K562 (cell line): ENCODE results near the gene PHF20. TPM values are rescaled to one million over a fixed set of nuclear protein-coding genes. Genes with fewer than 3 reads are reported as not detected.
A peak's percentile ranks its signal among the peaks of the same experiment; 100 is the strongest.
"Not testable (repeated sequence)": the region's sequence is repeated elsewhere in the genome, so short reads cannot be mapped to it uniquely, and the experiment has no call there.

Experiments
- ATAC-seq: fragments of 200-7000 bp; cut with Tn5 transposase; 3 replicates; pipeline ENCODE4 v1.9.1; 2020; ENCODE audit warnings: moderate library complexity
- BruUV-seq: library from RNA; stranded (reverse); fragments of 400-500 nt; replicated peaks from 2 replicates; lab custom pipeline; 2021; lab: Mats Ljungman, UMichigan
- CTCF ChIA-PET: fragments of 300-600 bp; formaldehyde crosslinking; extraction: SDS; loops from one replicate; lab custom pipeline; 2021; ENCODE audit warnings: low intra/inter-chr PET ratio; lab: Yijun Ruan, JAX
- POLR2A ChIA-PET: fragments of 300-600, 350-650 bp; sonication (Branson Sonifier 250); formaldehyde crosslinking; extraction: SDS; loops from one replicate; lab custom pipeline; 2021; ENCODE audit warnings: antibody characterized with exemption, inconsistent platforms; lab: Yijun Ruan, JAX
- DNase-seq, 4 experiments: peaks; one replicate each; pipeline versions ENCODE4 v3.0.0 to v3.0.0-alpha.2; 2011 to 2018; ENCODE audit warnings: low spot score in 3 of 4, mixed read lengths in 3 of 4; ENCODE audit errors: extremely low read depth in 1 of 4
- FAIRE-seq: peaks from 2 replicates; lab custom pipeline; 2011; peaks lifted over from hg19 to GRCh38; lab: Jason Lieb, UNC
- H2AFZ ChIP-seq: 2 replicates; pipeline ENCODE4 v1.6.0; 2011; ENCODE audit warnings: low read depth, low read length, control low read depth, inconsistent platforms
- H3K27ac ChIP-seq: fragments of 200-600 bp; 3 replicates; pipeline ENCODE4 v1.8.0; 2011; ENCODE audit warnings: low read depth, mild to moderate bottlenecking, control low read depth, inconsistent platforms, low read length, moderate library complexity, mixed read lengths; ENCODE audit errors: extremely low read depth
- H3K27me3 ChIP-seq, 2 experiments: fragments of 300-600 bp in 1 of 2; 2 replicates in 1 of 2; 3 replicates in 1 of 2; pipeline versions ENCODE4 v1.6.0 to v1.8.0; 2011; ENCODE audit warnings: inconsistent platforms in 2 of 2, low read length in 2 of 2, mild to moderate bottlenecking in 1 of 2, mixed read lengths in 1 of 2, moderate library complexity in 1 of 2; ENCODE audit not compliant: control insufficient read depth in 2 of 2, insufficient read depth in 2 of 2
- H3K36me3 ChIP-seq: fragments of 300-600 bp; 3 replicates; pipeline ENCODE4 v1.8.0; 2011; ENCODE audit warnings: mild to moderate bottlenecking, low read length, inconsistent platforms; ENCODE audit not compliant: control insufficient read depth, insufficient read depth
- H3K4me1 ChIP-seq, 2 experiments: fragments of 200-600 bp in 1 of 2; replicated peaks in 1 of 2; 2 replicates in 1 of 2; 3 replicates in 1 of 2; pipeline versions ENCODE4 v1.5.1 to v1.8.0; 2011; ENCODE audit warnings: inconsistent platforms in 2 of 2, low read length in 2 of 2, mild to moderate bottlenecking in 1 of 2, mixed read lengths in 1 of 2, moderate library complexity in 1 of 2; ENCODE audit not compliant: control insufficient read depth in 2 of 2, insufficient read depth in 2 of 2
- H3K4me2 ChIP-seq: 2 replicates; pipeline ENCODE4 v1.6.1; 2011; ENCODE audit warnings: low read length, control low read depth, inconsistent platforms, mixed read lengths; ENCODE audit not compliant: insufficient read depth
- H3K4me3 ChIP-seq: fragments of 200-600 bp; sonication (generic), shearing (Covaris generic); 2 replicates; pipeline ENCODE4 v1.5.1; 2016; ENCODE audit warnings: control low read depth, inconsistent platforms
- H3K79me2 ChIP-seq: fragments of 200-600 bp; 3 replicates; pipeline ENCODE4 v1.8.0; 2011; ENCODE audit warnings: low read length, inconsistent platforms; ENCODE audit not compliant: control insufficient read depth, insufficient read depth
- H3K9ac ChIP-seq, 2 experiments: 2 replicates each; pipeline versions ENCODE4 v1.6.0 to v1.6.1; 2011; ENCODE audit warnings: low read depth in 2 of 2, low read length in 2 of 2, control low read depth in 1 of 2, inconsistent platforms in 1 of 2, mild to moderate bottlenecking in 1 of 2, mixed read lengths in 1 of 2; ENCODE audit not compliant: insufficient read depth in 1 of 2
- H3K9me1 ChIP-seq: one replicate; pipeline ENCODE4 v1.6.0; 2011; ENCODE audit warnings: inconsistent platforms, mild to moderate bottlenecking, low read length, moderate library complexity; ENCODE audit not compliant: control insufficient read depth, insufficient read depth
- H3K9me3 ChIP-seq: replicated peaks from 2 replicates; pipeline ENCODE4 v1.5.1; 2011; ENCODE audit warnings: low read depth, low read length, inconsistent platforms; ENCODE audit not compliant: control insufficient read depth, insufficient read depth
- H4K20me1 ChIP-seq: replicated peaks from 2 replicates; pipeline ENCODE4 v1.6.1; 2011; ENCODE audit warnings: low read length, inconsistent platforms, mixed read lengths; ENCODE audit not compliant: control insufficient read depth, insufficient read depth
- ARID1B ChIP-seq: fragments of 450-650 bp; IDR thresholded peaks from 2 replicates; pipeline ENCODE4 v1.6.1; 2016; ENCODE audit warnings: antibody characterized with exemption, mild to moderate bottlenecking, inconsistent platforms
- BACH1 ChIP-seq: fragments of 200-800 bp; sonication (Bioruptor generic); IDR thresholded peaks from 2 replicates; pipeline ENCODE4 v1.6.1; 2016; ENCODE audit warnings: missing genetic modification characterization, missing compliant biosample characterization
- BCOR ChIP-seq: fragments of 450-650 bp; IDR thresholded peaks from 2 replicates; pipeline ENCODE4 v1.6.1; 2016
- C11orf30 ChIP-seq: fragments of 450-650 bp; IDR thresholded peaks from 2 replicates; pipeline ENCODE4 v1.6.1; 2016; ENCODE audit warnings: low read depth, mild to moderate bottlenecking
- CEBPG ChIP-seq, 3 experiments: fragments of 200-800 bp in 1 of 3; sonication (Bioruptor generic) in 1 of 3; sonication (generic) in 1 of 3; formaldehyde crosslinking in 1 of 3; IDR thresholded peaks in 2 of 3; conservative IDR thresholded peaks in 1 of 3; 2 replicates each; pipeline versions ENCODE4 v1.6.1 to v1.8.0; 2016 to 2022; ENCODE audit warnings: missing compliant biosample characterization in 2 of 3, missing genetic modification characterization in 2 of 3, mild to moderate bottlenecking in 1 of 3, missing genetic modification reagents in 1 of 3
- CREB1 ChIP-seq, 2 experiments: sonication (generic) in 1 of 2; formaldehyde crosslinking in 1 of 2; IDR thresholded peaks; 2 replicates each; pipeline versions ENCODE4 v1.6.1 to v1.8.0; 2012 to 2022; ENCODE audit warnings: inconsistent platforms in 1 of 2, mild to moderate bottlenecking in 1 of 2, missing genetic modification reagents in 1 of 2, moderate library complexity in 1 of 2
- CXXC5 ChIP-seq: fragments of 250-450 bp; sonication (Bioruptor Pico); IDR thresholded peaks from 2 replicates; pipeline ENCODE4 v1.8.0; 2022; ENCODE audit warnings: inconsistent platforms, mild to moderate bottlenecking, moderate library complexity
- DPF2 ChIP-seq: fragments of 450-650 bp; IDR thresholded peaks from 2 replicates; pipeline ENCODE4 v1.6.1; 2016
- GABPB1 ChIP-seq: sonication (generic); formaldehyde crosslinking; IDR thresholded peaks from 2 replicates; pipeline ENCODE4 v1.8.0; 2022; ENCODE audit warnings: mild to moderate bottlenecking, missing genetic modification reagents
- MAFF ChIP-seq: IDR thresholded peaks from 2 replicates; pipeline ENCODE4 v1.6.1; 2012; ENCODE audit warnings: low read length, improper control_type of control experiment
- MAFG ChIP-seq: fragments of 450-650 bp; conservative IDR thresholded peaks from 2 replicates; pipeline ENCODE4 v1.6.1; 2016; ENCODE audit warnings: missing genetic modification characterization, missing compliant biosample characterization
- MAFK ChIP-seq: IDR thresholded peaks from 2 replicates; pipeline ENCODE4 v1.6.1; 2011; ENCODE audit warnings: low read length, improper control_type of control experiment
- NFE2 ChIP-seq: IDR thresholded peaks from 2 replicates; pipeline ENCODE4 v1.6.1; 2014; ENCODE audit warnings: antibody characterized with exemption, low read depth
- ZNF316 ChIP-seq: fragments of 450-650 bp; IDR thresholded peaks from 2 replicates; pipeline ENCODE4 v1.6.1; 2016
- ZNF384 ChIP-seq: IDR thresholded peaks from 2 replicates; pipeline ENCODE4 v1.6.1; 2012; ENCODE audit warnings: low read depth, low read length, improper control_type of control experiment
- WGBS: fragments of 100-300 bp; shearing (Covaris generic); methylation state at CpG from one replicate; pipeline ENCODE4 v1.1.6; 2016; ENCODE audit warnings: low coverage, mixed read lengths; ENCODE audit not compliant: insufficient coverage; ENCODE audit errors: missing lambda C conversion rate; 5-methylcytosine and 5-hydroxymethylcytosine counted together
- in situ Hi-C: fragments of 300-500 bp; cut with MboI; formaldehyde crosslinking; loops from 4 replicates; pipeline ENCODE4 v1.15.0; 2018; ENCODE audit warnings: inconsistent platforms, mixed read lengths
- intact Hi-C: fragments of 100-400 bp; cut with micrococcal nuclease; formaldehyde crosslinking; loops from 2 replicates; pipeline ENCODE4 v1.14.2; 2022
- polyA plus RNA-seq, 8 experiments: library from polyadenylated mRNA; depleted of rRNA in 4 of 8; stranded (reverse) in 5 of 8; unstranded in 3 of 8; fragments of >200 nt; fragmentation: Nextera tagmentation in 2 of 8; fragmentation: Illumina TruSeq in 1 of 8; extraction: Ambion mirVana in 2 of 8; extraction: Trizol in 1 of 8; gene quantifications; 2 replicates each; pipeline versions ENCODE4 v1.2.1 to v1.2.3, GENCODE V29; 2011 to 2014; ENCODE audit warnings: inconsistent platforms in 1 of 8, missing spikeins in 1 of 8
- total RNA-seq, 7 experiments: library from RNA; depleted of rRNA in 6 of 7; stranded (reverse); fragments of >200 nt in 6 of 7; fragmentation: Illumina TruSeq in 2 of 7; extraction: Trizol in 2 of 7; gene quantifications; 2 replicates each; pipeline versions ENCODE4 v1.2.1 to v1.2.3, GENCODE V29; 2011 to 2021; ENCODE audit warnings: low replicate concordance in 1 of 7

Gene PHF20
- total and polyA plus RNA-seq, 9 of the 15 experiments (the other 6 are each of a cell fraction or from before 2014, with no cell fraction given) = 49.9 to 196 (median 70.7) TPM

DNA sequence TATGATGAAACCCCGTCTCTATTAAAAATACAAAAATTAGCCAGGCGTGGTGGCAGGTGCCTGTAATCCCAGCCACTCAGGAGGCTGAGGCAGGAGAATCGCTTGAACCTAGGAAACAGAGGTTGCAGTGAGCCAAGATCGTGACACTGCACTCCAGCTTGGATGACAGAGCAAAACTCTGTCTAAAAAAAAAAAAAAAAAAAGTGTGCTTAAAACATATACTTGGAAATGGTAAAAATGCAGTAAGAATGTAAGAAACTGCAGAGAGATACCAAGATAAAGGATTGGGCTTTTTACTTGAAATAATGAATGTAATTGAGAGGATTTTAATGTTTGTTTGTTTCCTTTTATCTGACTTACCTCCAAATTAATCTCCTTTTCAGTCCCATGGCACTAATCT, 129.4 kb downstream of the PHF20 start:
- FAIRE-seq; H3K79me2 ChIP-seq; CTCF ChIA-PET; H3K27me3 ChIP-seq; in situ Hi-C loops; H4K20me1 ChIP-seq; H3K9me1 ChIP-seq; H3K9me3 ChIP-seq; BruUV-seq; H3K4me3 ChIP-seq; TF ChIP-seq CEBPG (tag; conservative IDR thresholded peaks at IDR 0.05 in 1 of 2, IDR thresholded peaks at IDR 0.05 in 1 of 2); CREB1 (IDR thresholded peaks at IDR 0.05): not testable (repeated sequence)
- Histone ChIP-seq H3K27ac (peak overlapping the region; percentile 78), H3K4me1 (peaks cover 13 to 35% of the 10 kb centered on the region in 2 experiments; a peak in 4 of 5 replicates), H3K4me2 (peak overlapping the region; percentile 70; the same call in 1 of the 2 replicates), H3K9ac (peak overlapping the region in 1 of 2 experiments; percentile 38; a peak in 2 of 4 replicates), H3K36me3 (peaks cover 18% of the 10 kb centered on the region), H2AFZ (peak overlapping the region; percentile 27; the same call in 1 of the 2 replicates)
- WGBS = 33% methylated on average over 4 of the region's 4 CpGs
- DNase-seq (peak in 1 of 4 experiments; percentile 33), ATAC-seq (peak; percentile 27; the same call in 2 of the 3 replicates)
- intact Hi-C loops = loop anchor here (5.0 to 10.0 kb wide), 3 partner anchors 51 to 159 kb away; partner anchors contain the start of genes PHF20, RBM39 and SCAND1
- 0 out of 2 replicates have a peak, but pooled peaks have one; percentile 29 for TF ChIP-seq CEBPG (CRISPR knock-in tag; IDR thresholded peaks at IDR 0.05)
- TF ChIP-seq CXXC5 (CRISPR knock-in tag) = 0 out of 2 replicates have a peak, but pooled peaks have one; percentile 7
- peak; percentile 92 for TF ChIP-seq C11orf30
- TF ChIP-seq GABPB1 = 0 out of 2 replicates have a peak, but pooled peaks have one; percentile 20
- TF ChIP-seq NFE2 = peak; percentile 87
- TF ChIP-seq ZNF316 = peak; percentile 96
- TF ChIP-seq MAFF = peak; percentile 55; the same call in 1 of the 2 replicates
- TF ChIP-seq BACH1 (tag) = peak; percentile 78
- TF ChIP-seq MAFK = peak; percentile 37; the same call in 1 of the 2 replicates
- peak; percentile 47 for TF ChIP-seq DPF2
- peak; percentile 75 for TF ChIP-seq ZNF384
- peak; percentile 32; the same call in 1 of the 2 replicates for TF ChIP-seq ARID1B
- TF ChIP-seq MAFG (tag) = peak; percentile 90
- peak; percentile 51; the same call in 1 of the 2 replicates for TF ChIP-seq BCOR
- TF ChIP-seq CREB1 (CRISPR knock-in tag; IDR thresholded peaks at IDR 0.05) = 0 out of 2 replicates have a peak, but pooled peaks have one; percentile 9
- POLR2A ChIA-PET = interaction anchor here (1.2 to 1.4 kb wide), 2 partner anchors 13 to 158 kb away, joined by 4 to 22 read pairs; partner anchors contain the start of gene RBM39
